ENCODE data around the gene ANTXR2. TPM values are rescaled to one million over a fixed set of nuclear protein-coding genes. Genes with fewer than 3 reads are reported as not detected.

The ANTXR2 gene
- polyA plus RNA-seq, 1 experiment = 105 TPM

- H3K27ac ChIP-seq (ENCODE audit: low read depth, low read length) = no peak overlapping the region
- H3K27me3 ChIP-seq (ENCODE audit: control insufficient read depth, insufficient read depth, low read length) = no peaks in the 10 kb centered on the region
- peak; percentile 32 for DNase-seq (ENCODE audit: low read depth, low spot score)
- H3K4me3 ChIP-seq (ENCODE audit: low read depth, low read length) = no peak overlapping the region
- ChIA-PET CTCF (interaction anchor here (0.6 to 1.1 kb wide), 4 partner anchors 27 to 1504 kb away, joined by 3 read pairs; partner anchors contain the start of gene ANTXR2), POLR2A (interaction anchor here (0.5 kb wide), 1 partner anchor 36 kb away, joined by 5 read pairs; no protein-coding TSS in a partner anchor)
- H3K9me3 ChIP-seq (ENCODE audit: control insufficient read depth, insufficient read depth, low read length) = no peaks in the 10 kb centered on the region
- no peak for TF ChIP-seq CTCF (IDR thresholded peaks at IDR 0.05; ENCODE audit: low read depth, low read length)
These were observed 27.2 kb downstream of the ANTXR2 start for GRCh38 chr4:80045786-80046185.

GRCh38 chr4:80043541-80043940, 29.5 kb downstream of the ANTXR2 start:
- no peak for DNase-seq (ENCODE audit: low read depth, low spot score)
- CTCF ChIA-PET = interaction anchor here (0.6 kb wide), 1 partner anchor 159 kb away, joined by 4 read pairs; no protein-coding TSS in a partner anchor

DNA sequence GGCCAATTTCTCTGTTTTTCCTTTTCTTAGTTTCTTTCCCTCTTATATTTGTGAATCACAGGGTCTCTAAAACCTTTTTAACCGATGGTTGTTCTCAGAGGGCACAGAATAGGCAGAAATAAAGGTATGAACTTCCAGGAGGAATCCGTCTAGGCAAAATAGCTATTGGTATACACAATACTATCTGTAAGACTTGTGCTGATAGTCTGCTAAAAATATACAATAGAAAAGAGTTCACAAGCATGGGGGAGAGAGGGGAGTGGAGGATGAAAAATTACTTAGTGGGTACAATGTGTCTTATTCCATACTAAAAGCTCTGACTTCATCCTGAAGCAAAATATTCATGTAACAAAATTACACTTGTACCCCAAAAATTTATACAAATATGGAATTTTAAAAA, 30.2 kb downstream of the ANTXR2 start:
- Histone ChIP-seq H3K9me3 (ENCODE audit: control insufficient read depth, insufficient read depth, low read length) (no peaks in the 10 kb centered on the region), H3K4me3 (ENCODE audit: low read depth, low read length) (no peak overlapping the region), H3K27ac (ENCODE audit: low read depth, low read length) (no peak overlapping the region), H3K27me3 (ENCODE audit: control insufficient read depth, insufficient read depth, low read length) (no peaks in the 10 kb centered on the region)
- DNase-seq (ENCODE audit: low read depth, low spot score) = no peak
- POLR2A ChIA-PET = no interaction called here
- CTCF ChIA-PET = interaction anchor here (0.6 kb wide), 1 partner anchor 159 kb away, joined by 4 read pairs; no protein-coding TSS in a partner anchor
- TF ChIP-seq CTCF (IDR thresholded peaks at IDR 0.05; ENCODE audit: low read depth, low read length) = no peak

More at GRCh38 chr4:80043541-80043940, 29.5 kb downstream of the ANTXR2 start:
- Histone ChIP-seq H3K9me3 (ENCODE audit: control insufficient read depth, insufficient read depth, low read length) (no peaks in the 10 kb centered on the region), H3K4me3 (ENCODE audit: low read depth, low read length) (no peak overlapping the region), H3K27ac (ENCODE audit: low read depth, low read length) (no peak overlapping the region), H3K27me3 (ENCODE audit: control insufficient read depth, insufficient read depth, low read length) (no peaks in the 10 kb centered on the region)
- no peak for TF ChIP-seq CTCF (IDR thresholded peaks at IDR 0.05; ENCODE audit: low read depth, low read length)
- POLR2A ChIA-PET = no interaction called here

DNA sequence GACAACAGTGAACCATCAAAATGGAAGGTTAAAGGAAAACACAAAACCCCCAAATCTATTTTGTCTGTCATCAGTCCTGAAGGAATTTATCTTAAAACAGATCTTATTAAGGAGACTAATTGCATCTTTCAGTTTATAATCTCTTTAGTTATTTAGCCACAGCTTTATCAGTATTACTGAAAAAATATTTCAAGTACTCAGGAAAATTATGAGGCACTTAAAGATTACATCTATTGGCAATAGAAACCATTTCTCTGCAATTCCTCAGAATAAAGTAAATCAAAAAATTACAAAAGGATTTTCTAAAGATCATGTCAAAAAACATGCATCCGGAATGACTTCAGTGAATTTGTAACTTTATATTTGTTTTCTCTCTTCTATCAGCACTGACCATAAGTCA, 35.2 kb downstream of the ANTXR2 start:
- ChIA-PET CTCF (no interaction called here), POLR2A (no interaction called here)
- TF ChIP-seq CTCF (IDR thresholded peaks at IDR 0.05; ENCODE audit: low read depth, low read length) = no peak
- no peaks in the 10 kb centered on the region for H3K27me3 ChIP-seq (ENCODE audit: control insufficient read depth, insufficient read depth, low read length)
- no peak overlapping the region for H3K27ac ChIP-seq (ENCODE audit: low read depth, low read length)
- no peaks in the 10 kb centered on the region for H3K9me3 ChIP-seq (ENCODE audit: control insufficient read depth, insufficient read depth, low read length)
- no peak overlapping the region for H3K4me3 ChIP-seq (ENCODE audit: low read depth, low read length)
- DNase-seq (ENCODE audit: low read depth, low spot score) = no peak

DNA sequence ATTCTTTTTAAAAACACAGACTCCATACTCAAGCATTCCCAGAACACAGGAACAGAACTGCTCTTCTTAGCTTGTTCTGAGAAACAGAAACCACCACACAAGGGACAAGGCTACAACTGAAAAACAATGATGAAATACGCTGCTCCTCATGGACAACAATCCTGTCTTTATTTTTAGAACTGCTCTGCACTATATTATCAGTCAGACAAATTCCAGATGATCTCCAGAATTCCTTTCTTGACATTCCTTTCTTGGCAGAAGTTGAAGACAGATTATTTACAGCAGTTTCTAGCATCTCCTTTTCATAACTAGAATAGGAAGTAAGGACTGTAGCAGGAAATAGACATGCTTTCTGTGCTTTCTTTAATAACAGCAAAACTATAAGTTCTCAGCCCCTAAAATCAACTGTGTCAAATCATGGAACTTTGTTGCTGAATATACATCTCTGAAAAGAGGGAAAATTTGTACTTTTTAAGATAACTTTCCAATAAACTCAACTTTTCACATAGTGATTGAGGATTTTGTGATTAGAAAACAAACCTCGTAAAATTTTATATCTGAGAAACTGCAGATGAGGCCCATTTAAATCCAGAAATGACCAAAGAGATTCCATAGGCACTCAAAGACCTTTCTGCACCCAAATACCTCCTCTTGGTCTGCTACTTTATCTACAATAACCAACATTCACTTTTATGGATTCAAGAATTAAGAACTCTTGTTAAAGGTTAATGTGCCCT, 35.9 kb downstream of the ANTXR2 start:
- peak; percentile 45 for DNase-seq (ENCODE audit: low read depth, low spot score)
- ChIA-PET POLR2A (interaction anchor here (0.6 to 0.9 kb wide), 2 partner anchors 20 to 36 kb away, joined by 3 to 4 read pairs; partner anchors contain the start of gene ANTXR2), CTCF (interaction anchor here (0.8 kb wide), 1 partner anchor 148 kb away, joined by 3 read pairs; no protein-coding TSS in a partner anchor)
- no peak for TF ChIP-seq CTCF (IDR thresholded peaks at IDR 0.05; ENCODE audit: low read depth, low read length)
- H3K27me3 ChIP-seq (ENCODE audit: control insufficient read depth, insufficient read depth, low read length) = no peaks in the 10 kb centered on the region
- H3K4me3 ChIP-seq (ENCODE audit: low read depth, low read length) = no peak overlapping the region; the same call in 1 of the 2 replicates
- H3K27ac ChIP-seq (ENCODE audit: low read depth, low read length) = no peak overlapping the region
- no peaks in the 10 kb centered on the region for H3K9me3 ChIP-seq (ENCODE audit: control insufficient read depth, insufficient read depth, low read length)
